GM18505 (cell line): ENCODE results near the gene C1orf116.

ENCODE experiments used
- ATAC-seq: cut with Tn5 transposase; IDR thresholded peaks from one replicate; pipeline ENCODE4 v1.9.1; 2021; ENCODE audit not compliant: unreplicated experiment
- POLR2A ChIP-seq: IDR thresholded peaks from 4 replicates; pipeline ENCODE4 v1.6.1; 2011; ENCODE audit warnings: borderline replicate concordance; ENCODE audit not compliant: insufficient read depth, insufficient read length; ENCODE audit errors: extremely low read depth

C1orf116 gene

GRCh38 chr1:207001492-207002245 is 30.9 kb downstream of the C1orf116 start:
- no peak for ATAC-seq
- no peak for TF ChIP-seq POLR2A

GRCh38 chr1:207000651-207001291 is 31.8 kb downstream of the C1orf116 start:
- no peak for TF ChIP-seq POLR2A
- no peak for ATAC-seq

DNA sequence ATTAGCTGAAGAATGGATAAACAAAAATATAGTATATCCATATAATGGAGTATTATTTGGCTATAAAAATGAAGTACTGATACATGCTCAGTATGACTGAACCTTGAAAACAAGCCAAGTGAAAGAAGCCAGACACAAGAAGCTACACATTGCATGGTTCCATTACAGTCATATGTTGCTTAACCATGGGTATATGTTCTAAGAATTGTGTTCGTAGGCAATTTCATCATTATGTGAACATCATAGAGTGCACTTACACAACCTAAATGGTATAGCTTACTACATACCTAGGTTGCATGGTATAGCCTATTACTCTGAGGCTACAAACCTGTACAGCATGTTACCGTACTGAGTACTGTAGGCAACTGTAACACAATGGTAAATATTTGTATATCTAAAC is 33.7 kb downstream of the C1orf116 start:
- no peak for TF ChIP-seq POLR2A
- ATAC-seq: no peak

GRCh38 chr1:206992790-206993189 is 39.8 kb downstream of the C1orf116 start:
- no peak for TF ChIP-seq POLR2A
- ATAC-seq: no peak

DNA sequence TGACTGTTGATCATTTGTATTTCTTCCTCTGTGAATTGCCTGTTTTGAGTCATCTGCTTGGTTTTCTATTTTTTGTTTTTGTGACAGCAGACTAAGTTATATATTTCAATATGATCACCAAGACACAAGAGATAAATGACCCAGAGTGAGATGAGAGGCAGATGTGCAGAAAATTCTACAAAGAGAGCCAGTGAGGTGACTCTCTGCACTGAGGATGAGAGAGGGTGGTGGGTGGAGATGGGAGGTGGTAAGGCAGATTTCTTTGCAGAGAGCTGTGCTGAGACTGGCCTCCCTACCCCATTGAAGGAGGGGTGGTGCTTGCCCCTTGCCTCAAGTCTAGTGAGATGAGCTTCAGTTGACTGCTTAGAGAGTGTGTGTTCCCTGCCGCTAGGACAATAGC is 44.7 kb downstream of the C1orf116 start:
- TF ChIP-seq POLR2A: no peak
- ATAC-seq: no peak

- no peak for ATAC-seq
- no peak for TF ChIP-seq POLR2A
These were observed 45.7 kb downstream of the C1orf116 start for GRCh38 chr1:206986885-206987284.

DNA sequence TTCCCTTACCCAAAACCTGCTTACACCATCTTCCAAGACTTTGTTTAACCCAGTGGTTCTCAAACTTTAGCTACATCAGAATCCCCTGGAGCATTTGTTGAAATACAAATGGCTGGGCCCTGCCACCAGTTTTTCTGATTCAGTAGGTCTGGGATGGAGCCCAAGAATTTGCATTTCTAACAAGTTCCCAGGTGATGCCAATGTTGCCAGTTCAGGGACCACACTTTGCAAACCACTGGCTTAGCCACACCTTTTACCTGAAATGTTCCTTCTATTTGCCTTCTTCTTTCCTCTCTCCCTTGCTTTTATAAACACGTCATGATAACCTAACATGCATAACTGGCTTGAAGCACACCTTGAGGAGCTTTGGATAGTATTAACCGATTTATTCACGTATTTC is 46.2 kb downstream of the C1orf116 start:
- no peak for ATAC-seq
- TF ChIP-seq POLR2A: no peak

- no peak for TF ChIP-seq POLR2A
- ATAC-seq: no peak
These were observed 47.3 kb downstream of the C1orf116 start for GRCh38 chr1:206985162-206985749.

GRCh38 chr1:206982216-206982615 is 50.3 kb downstream of the C1orf116 start:
- no peak for TF ChIP-seq POLR2A
- no peak for ATAC-seq

- no peak for ATAC-seq
- TF ChIP-seq POLR2A: no peak
These were observed 53.0 kb downstream of the C1orf116 start for GRCh38 chr1:206979379-206980043.

- no peak for ATAC-seq
- no peak for TF ChIP-seq POLR2A
These were observed 54.3 kb downstream of the C1orf116 start for GRCh38 chr1:206978259-206978658.

GRCh38 chr1:206975306-206975705 is 57.2 kb downstream of the C1orf116 start:
- no peak for ATAC-seq
- no peak for TF ChIP-seq POLR2A

- TF ChIP-seq POLR2A: no peak
- ATAC-seq: no peak
These were observed 58.4 kb downstream of the C1orf116 start for GRCh38 chr1:206974140-206974539.
